ENCODE data around the gene DIDO1. TPM values are rescaled to one million over a fixed set of nuclear protein-coding genes. Genes with fewer than 3 reads are reported as not detected.

DIDO1 gene
- total RNA-seq, 2 donors from 2014 or later: 68.5 to 75.9 TPM

DNA sequence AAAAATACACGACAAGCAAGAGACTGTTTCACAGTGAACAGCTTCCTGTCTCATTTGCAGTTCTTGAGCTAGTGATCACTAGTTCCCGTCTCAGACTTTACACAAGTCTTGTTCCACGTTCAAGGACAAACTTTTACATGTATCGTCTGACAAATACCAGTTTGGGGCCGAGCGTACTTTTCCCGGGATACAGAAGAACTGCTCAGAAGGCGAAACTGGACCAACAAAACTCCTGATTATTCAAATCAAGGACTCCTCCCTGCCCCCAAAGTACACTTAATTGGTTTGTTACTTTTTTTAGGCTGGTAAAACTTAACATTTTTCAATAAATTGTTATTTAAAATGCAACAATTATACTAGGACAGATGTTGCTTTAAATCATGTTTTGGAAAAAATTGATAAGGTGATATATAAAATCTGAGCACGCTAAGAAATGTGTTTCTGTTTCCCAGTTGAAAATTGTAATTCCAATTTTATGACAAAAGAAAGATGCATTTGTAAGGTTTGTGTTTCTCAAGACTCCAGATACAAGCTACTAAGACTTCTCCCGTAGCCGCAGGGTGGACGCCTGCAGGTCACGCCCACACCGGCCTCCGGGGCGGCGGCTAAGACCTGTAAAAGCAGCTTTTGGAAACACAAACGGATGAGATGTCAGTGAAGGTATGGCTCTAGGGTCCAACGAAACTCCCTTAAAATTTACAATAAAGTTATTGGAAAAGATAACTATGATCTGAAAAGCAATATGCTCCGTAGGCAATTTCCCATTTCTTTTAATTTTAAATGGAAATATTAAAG, 47.9 kb downstream of the DIDO1 start:
- intact Hi-C loops (cut with DNase I): no loop called here
- peaks cover 0 to 6% of the 10 kb centered on the region in 2 donors for H3K36me3 ChIP-seq

GRCh38 chr20:62876902-62877816, 49.1 kb downstream of the DIDO1 start:
- intact Hi-C loops (cut with DNase I): no loop called here

More for the DNA sequence above, 47.9 kb downstream of the DIDO1 start:
- no peaks in the 10 kb centered on the region for H3K27me3 ChIP-seq (replicated peaks; ENCODE audit: insufficient read depth)
- 87% methylated on average over 20 of the region's 20 CpGs for WGBS
- H3K4me1 ChIP-seq (replicated peaks): no peaks in the 10 kb centered on the region
- H3K4me3 ChIP-seq: no peak overlapping the region
- TF ChIP-seq POLR2AphosphoS5 (IDR thresholded peaks at IDR 0.05) (no peak), CTCF (IDR thresholded peaks at IDR 0.05) (no peak), POLR2A (IDR thresholded peaks at IDR 0.05) (no peak)
- DNase-seq (ENCODE audit: low spot score): no peak
- no peaks in the 10 kb centered on the region for H3K9me3 ChIP-seq
- no peak overlapping the region for H3K27ac ChIP-seq

DNA sequence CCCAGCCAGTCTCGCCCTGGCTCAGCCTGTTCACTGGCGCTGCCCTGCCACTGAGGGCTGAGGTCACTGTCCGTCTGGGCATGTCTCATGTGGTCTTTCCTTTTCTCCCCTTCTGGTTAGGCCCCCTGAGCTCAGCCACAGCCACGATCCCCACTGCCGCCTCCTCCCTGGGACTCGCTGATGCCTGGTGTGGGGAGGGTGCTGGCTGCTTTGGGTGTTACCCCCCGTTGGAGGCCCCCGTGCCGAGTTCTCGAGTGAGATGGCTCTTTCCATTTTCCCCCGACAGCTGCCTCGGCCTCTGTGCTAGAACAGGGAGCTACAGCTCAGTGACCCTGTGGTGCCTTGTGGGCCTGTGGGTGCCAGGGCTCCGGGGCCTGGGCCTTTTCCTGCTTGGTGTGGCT, 49.8 kb downstream of the DIDO1 start:
- no peak for DNase-seq (ENCODE audit: low spot score)

More at GRCh38 chr20:62876902-62877816, 49.1 kb downstream of the DIDO1 start:
- Histone ChIP-seq H3K36me3 (peaks cover 0 to 6% of the 10 kb centered on the region in 2 donors), H3K4me1 (replicated peaks) (no peaks in the 10 kb centered on the region), H3K4me3 (no peak overlapping the region), H3K9me3 (no peaks in the 10 kb centered on the region), H3K27ac (no peak overlapping the region), H3K27me3 (replicated peaks; ENCODE audit: insufficient read depth) (no peaks in the 10 kb centered on the region)
- no peak for TF ChIP-seq POLR2AphosphoS5 (IDR thresholded peaks at IDR 0.05)
- TF ChIP-seq CTCF (IDR thresholded peaks at IDR 0.05): no peak
- no peak for TF ChIP-seq POLR2A (IDR thresholded peaks at IDR 0.05)
- no peak for DNase-seq (ENCODE audit: low spot score)
- 76% methylated on average over 22 of the region's 48 CpGs for WGBS

More for the DNA sequence above, 49.8 kb downstream of the DIDO1 start:
- H3K36me3 ChIP-seq: peaks cover 0 to 6% of the 10 kb centered on the region in 2 donors
- no peaks in the 10 kb centered on the region for H3K27me3 ChIP-seq (replicated peaks; ENCODE audit: insufficient read depth)
- no peaks in the 10 kb centered on the region for H3K9me3 ChIP-seq
- H3K27ac ChIP-seq: no peak overlapping the region
- intact Hi-C loops (cut with DNase I): no loop called here
- 62% methylated on average over 13 of the region's 13 CpGs for WGBS
- TF ChIP-seq POLR2AphosphoS5 (IDR thresholded peaks at IDR 0.05): no peak
- TF ChIP-seq CTCF (IDR thresholded peaks at IDR 0.05): no peak
- no peak for TF ChIP-seq POLR2A (IDR thresholded peaks at IDR 0.05)
- no peaks in the 10 kb centered on the region for H3K4me1 ChIP-seq (replicated peaks)
- no peak overlapping the region for H3K4me3 ChIP-seq
